H1 (cell line): Measurements from ENCODE around the gene FSTL4. TPM values are rescaled to one million over a fixed set of nuclear protein-coding genes. Genes with fewer than 3 reads are reported as not detected.
A peak's percentile ranks its signal among the peaks of the same experiment; 100 is the strongest.

ENCODE experiments used
- CTCF ChIA-PET: fragments of 300-600 bp; sonication (Branson Sonifier 250); formaldehyde crosslinking; loops from one replicate; lab custom pipeline; 2021; ENCODE audit not compliant: partially characterized antibody; lab: Charles Lee
- POLR2A ChIA-PET: fragments of 300-600 bp; sonication (Branson Sonifier 250); formaldehyde crosslinking; loops from one replicate; lab custom pipeline; 2021; ENCODE audit warnings: inconsistent platforms; ENCODE audit not compliant: partially characterized antibody; lab: Charles Lee
- DNase-seq, 2 experiments: peaks; one replicate each; pipeline versions ENCODE4 v3.0.0 to v3.0.0-alpha.2; 2010 to 2022; ENCODE audit warnings: low spot score in 2 of 2, low read depth in 1 of 2, mixed read lengths in 1 of 2
- FAIRE-seq: peaks from 2 replicates; lab custom pipeline; 2011; peaks lifted over from hg19 to GRCh38; lab: Jason Lieb, UNC
- H2AFZ ChIP-seq: 2 replicates; pipeline ENCODE4 v1.8.1; 2012; ENCODE audit warnings: low read length, inconsistent platforms
- H2AK5ac ChIP-seq: 2 replicates; pipeline ENCODE4 v1.6.1; 2013; ENCODE audit warnings: low read depth, low read length
- H2BK120ac ChIP-seq: replicated peaks from 2 replicates; pipeline ENCODE3; 2013; ENCODE audit warnings: low read depth, low read length, inconsistent platforms
- H2BK12ac ChIP-seq: 2 replicates; pipeline ENCODE4 v1.6.1; 2013; ENCODE audit warnings: low read depth, low read length
- H2BK15ac ChIP-seq: 2 replicates; pipeline ENCODE4 v1.6.1; 2013; ENCODE audit warnings: low read length
- H2BK20ac ChIP-seq: 2 replicates; pipeline ENCODE4 v1.6.1; 2013; ENCODE audit warnings: low read length
- H2BK5ac ChIP-seq: 2 replicates; pipeline ENCODE4 v1.6.1; 2013; ENCODE audit warnings: low read depth, low read length
- H3K14ac ChIP-seq: 2 replicates; pipeline ENCODE4 v1.6.1; 2013; ENCODE audit warnings: inconsistent platforms; ENCODE audit not compliant: insufficient read length
- H3K18ac ChIP-seq: 2 replicates; pipeline ENCODE4 v1.6.1; 2013; ENCODE audit warnings: low read length; ENCODE audit errors: extremely low read depth
- H3K23ac ChIP-seq: 2 replicates; pipeline ENCODE4 v1.6.1; 2013; ENCODE audit warnings: inconsistent platforms; ENCODE audit not compliant: insufficient read length
- H3K23me2 ChIP-seq: 2 replicates; pipeline ENCODE4 v1.6.1; 2013; ENCODE audit warnings: low read depth, low read length
- H3K27ac ChIP-seq: 2 replicates; pipeline ENCODE4 v1.6.1; 2011; ENCODE audit warnings: low read depth, low read length, inconsistent platforms
- H3K27me3 ChIP-seq, 4 experiments: replicated peaks in 1 of 4; 1 replicate in 1 of 4; 2 replicates in 3 of 4; pipeline versions ENCODE4 v1.6.1 to v1.8.1; 2011 to 2013; ENCODE audit warnings: low read length in 3 of 4, mild to moderate bottlenecking in 3 of 4, inconsistent platforms in 2 of 4, mixed read lengths in 2 of 4, moderate library complexity in 1 of 4; ENCODE audit not compliant: control insufficient read depth in 3 of 4, insufficient read depth in 3 of 4; ENCODE audit errors: extremely low read depth in 1 of 4
- H3K36me3 ChIP-seq, 4 experiments: 2 replicates each; pipeline versions ENCODE4 v1.6.1 to v1.8.1; 2011 to 2013; ENCODE audit warnings: mild to moderate bottlenecking in 4 of 4, low read length in 3 of 4, moderate library complexity in 2 of 4, control low read depth in 1 of 4, inconsistent platforms in 1 of 4; ENCODE audit not compliant: insufficient read depth in 4 of 4, control insufficient read depth in 2 of 4
- H3K4ac ChIP-seq: replicated peaks from 2 replicates; pipeline ENCODE3; 2013; ENCODE audit warnings: low read length, low read depth, mixed read lengths, inconsistent platforms; ENCODE audit not compliant: insufficient read length
- H3K4me1 ChIP-seq, 4 experiments: replicated peaks in 1 of 4; 1 replicate in 1 of 4; 2 replicates in 3 of 4; pipeline versions ENCODE4 v1.6.1 to v1.8.1; 2011 to 2013; ENCODE audit warnings: low read length in 3 of 4, inconsistent platforms in 2 of 4, mixed read lengths in 1 of 4; ENCODE audit not compliant: insufficient read depth in 4 of 4, control insufficient read depth in 3 of 4
- H3K4me2 ChIP-seq, 2 experiments: 2 replicates each; pipeline versions ENCODE4 v1.6.1 to v1.8.1; 2011 to 2013; ENCODE audit warnings: low read depth in 2 of 2, low read length in 2 of 2, control low read depth in 1 of 2, inconsistent platforms in 1 of 2, mild to moderate bottlenecking in 1 of 2; ENCODE audit not compliant: insufficient read depth in 1 of 2
- H3K4me3 ChIP-seq, 4 experiments: fragments of 200-600, 300-600 bp in 1 of 4; sonication (generic), shearing (Covaris generic), sonication (Bioruptor Twin) in 1 of 4; 2 replicates each; pipeline versions ENCODE4 v1.5.1 to v1.8.1; 2011 to 2016; ENCODE audit warnings: low read length in 4 of 4, low read depth in 3 of 4, control low read depth in 2 of 4, inconsistent platforms in 2 of 4, mild to moderate bottlenecking in 2 of 4, mixed read lengths in 1 of 4, moderate library complexity in 1 of 4; ENCODE audit not compliant: insufficient read depth in 2 of 4; ENCODE audit errors: extremely low read depth in 1 of 4
- H3K56ac ChIP-seq: replicated peaks from 2 replicates; pipeline ENCODE3; 2013; ENCODE audit warnings: low read depth, mild to moderate bottlenecking, mixed read lengths, low read length, inconsistent platforms; ENCODE audit not compliant: insufficient read length
- H3K79me1 ChIP-seq: 2 replicates; pipeline ENCODE4 v1.6.1; 2013; ENCODE audit warnings: low read depth, low read length, control low read depth
- H3K79me2 ChIP-seq, 2 experiments: 2 replicates each; pipeline versions ENCODE4 v1.6.1 to v1.8.1; 2012 to 2013; ENCODE audit warnings: low read length in 2 of 2, mild to moderate bottlenecking in 2 of 2, inconsistent platforms in 1 of 2; ENCODE audit not compliant: insufficient read depth in 2 of 2, control insufficient read depth in 1 of 2
- H3K9ac ChIP-seq, 4 experiments: replicated peaks in 1 of 4; 1 replicate in 1 of 4; 2 replicates in 3 of 4; pipeline versions ENCODE4 v1.6.1 to v1.8.1; 2011 to 2013; ENCODE audit warnings: low read depth in 3 of 4, low read length in 3 of 4, control low read depth in 2 of 4, mild to moderate bottlenecking in 2 of 4, moderate library complexity in 2 of 4, inconsistent platforms in 1 of 4; ENCODE audit errors: extremely low read depth in 1 of 4
- H3K9me3 ChIP-seq, 2 experiments: 2 replicates each; pipeline versions ENCODE4 v1.6.1 to v1.8.1; 2012 to 2013; ENCODE audit warnings: mild to moderate bottlenecking in 2 of 2, moderate library complexity in 2 of 2, control low read depth in 1 of 2, inconsistent platforms in 1 of 2, low read depth in 1 of 2, low read length in 1 of 2, mixed read lengths in 1 of 2; ENCODE audit not compliant: insufficient read depth in 2 of 2
- H4K20me1 ChIP-seq, 2 experiments: replicated peaks in 1 of 2; 2 replicates each; pipeline versions ENCODE3 to v1.8.1; 2011 to 2013; ENCODE audit warnings: inconsistent platforms in 2 of 2, low read length in 2 of 2, mild to moderate bottlenecking in 1 of 2; ENCODE audit not compliant: insufficient read depth in 2 of 2, control insufficient read depth in 1 of 2
- H4K5ac ChIP-seq: 2 replicates; pipeline ENCODE4 v1.6.1; 2013; ENCODE audit warnings: low read length, low read depth, mixed read lengths, inconsistent platforms; ENCODE audit not compliant: insufficient read length
- H4K8ac ChIP-seq: 2 replicates; pipeline ENCODE4 v1.8.0; 2013; ENCODE audit warnings: mild to moderate bottlenecking, moderate library complexity, low read length, inconsistent platforms; ENCODE audit not compliant: insufficient read depth; ENCODE audit errors: extremely low read depth
- H4K91ac ChIP-seq: replicated peaks from 2 replicates; pipeline ENCODE3; 2013; ENCODE audit warnings: low read length, mixed read lengths, inconsistent platforms; ENCODE audit not compliant: insufficient read length
- NRF1 ChIP-seq: IDR thresholded peaks from 2 replicates; pipeline ENCODE4 v1.6.1; 2011; ENCODE audit warnings: mild to moderate bottlenecking, low read depth, low read length, improper control_type of control experiment
- SAP30 ChIP-seq: fragments of 300-600 bp; sonication (generic); IDR thresholded peaks from 2 replicates; pipeline ENCODE4 v1.7.1; 2012; ENCODE audit warnings: low read length, moderate library complexity, mild to moderate bottlenecking, inconsistent platforms; ENCODE audit not compliant: insufficient read depth, insufficient replicate concordance
- YY1 ChIP-seq: IDR thresholded peaks from 2 replicates; pipeline ENCODE4 v1.6.1; 2011; ENCODE audit warnings: low read depth, mild to moderate bottlenecking, low read length
- WGBS, 2 experiments: shearing (Covaris generic) in 1 of 2; methylation state at CpG; one replicate each; pipeline versions ENCODE4 v1.1.6 to v1.1.7; 2013 to 2015; ENCODE audit warnings: low lambda C conversion rate in 2 of 2, mixed read lengths in 2 of 2, inconsistent platforms in 1 of 2, low coverage in 1 of 2, missing lambda C conversion rate in 1 of 2; ENCODE audit not compliant: insufficient replicate concordance in 2 of 2, insufficient coverage in 1 of 2, insufficient read length in 1 of 2; ENCODE audit errors: extremely low coverage in 1 of 2, missing lambda C conversion rate in 1 of 2; 5-methylcytosine and 5-hydroxymethylcytosine counted together
- polyA plus RNA-seq, 7 experiments: library from polyadenylated mRNA; depleted of rRNA in 3 of 7; stranded (reverse) in 5 of 7; unstranded in 2 of 7; fragments of >200 nt in 5 of 7; fragments of 200-250 nt in 2 of 7; gene quantifications; 1 replicate in 5 of 7; 2 replicates in 1 of 7; 4 replicates in 1 of 7; pipeline versions ENCODE4 v1.2.1 to v1.2.3, GENCODE V29; 2011 to 2013; ENCODE audit warnings: missing spikeins in 2 of 7, mixed read lengths in 2 of 7
- total RNA-seq: library from RNA; stranded (reverse); fragmentation: NEBNext Ultra II Directional; extraction: Animal tissue kit (Norgen Biotek cat#: 25700); gene quantifications from 2 replicates; pipeline ENCODE4 v1.2.1, GENCODE V29; 2021
- TF ChIP-seq, protein P1 (sequence below): IDR thresholded peaks from 2 replicates; pipeline ENCODE4 v1.6.1; 2012; ENCODE audit warnings: inconsistent platforms

The FSTL4 gene
- total and polyA plus RNA-seq, 2 of the 8 experiments (the other 6 are each of a cell fraction or from before 2014, with no cell fraction given), result 3.1 to 4.1 TPM

DNA sequence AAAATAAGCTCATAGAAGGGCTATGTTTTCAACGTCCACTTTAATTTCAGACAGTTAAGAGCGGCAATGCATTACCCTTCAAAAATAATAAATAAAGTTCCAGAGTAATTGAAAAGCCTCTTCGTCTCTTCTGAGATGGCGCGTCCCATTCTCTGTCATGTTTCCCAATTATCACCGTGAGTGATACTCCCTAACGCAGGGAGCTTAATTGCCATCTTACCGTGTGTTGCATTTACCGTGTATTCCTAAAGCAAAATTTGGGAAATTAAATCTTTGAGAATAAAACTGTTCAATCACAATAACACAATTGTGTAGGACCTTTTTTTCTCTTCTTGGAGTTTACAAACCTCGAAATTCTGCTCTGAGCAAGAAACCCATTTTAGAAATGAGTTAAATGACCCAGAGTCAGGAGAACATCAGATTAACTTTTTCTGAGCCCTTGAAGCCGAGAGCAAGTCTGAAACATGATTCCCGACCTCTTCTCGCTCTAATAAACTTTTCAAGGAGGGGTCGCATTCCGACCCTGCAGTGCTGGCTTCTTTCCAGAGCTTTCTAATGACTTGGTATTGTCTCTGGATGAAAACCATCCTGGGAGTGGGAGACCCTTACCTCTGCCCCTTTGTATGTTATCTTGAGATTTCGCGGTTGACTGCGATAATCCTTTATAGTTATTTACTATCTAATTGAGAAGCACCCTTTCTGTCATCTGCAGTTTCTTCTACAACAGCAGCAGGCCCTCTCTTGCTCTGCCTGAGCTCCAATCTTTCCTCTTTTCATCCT, 251.5 kb downstream of the FSTL4 start:
- H3K18ac ChIP-seq, result no peak overlapping the region
- no peak overlapping the region for H3K4me2 ChIP-seq
- H4K5ac ChIP-seq, result no peak overlapping the region
- no peak overlapping the region for H2BK5ac ChIP-seq
- H3K4me3 ChIP-seq, result no peak overlapping the region
- H3K27me3 ChIP-seq, result no peaks in the 10 kb centered on the region; a peak in 1 of 7 replicates
- no peak overlapping the region for H2AFZ ChIP-seq
- no peak overlapping the region for H3K27ac ChIP-seq
- no peak overlapping the region for H3K4ac ChIP-seq
- WGBS, 2 experiments, result 88% methylated on average over 18 of the region's 18 CpGs; no CpG with 5 or more reads in 1 of the 2 experiments
- H4K8ac ChIP-seq, result no peak overlapping the region
- no peaks in the 10 kb centered on the region for H3K36me3 ChIP-seq
- no peak overlapping the region for H3K56ac ChIP-seq
- no peak overlapping the region for H3K9ac ChIP-seq
- peaks cover 5 to 20% (median 13%) of the 10 kb centered on the region in 4 experiments for H3K4me1 ChIP-seq
- H2BK15ac ChIP-seq, result no peak overlapping the region
- FAIRE-seq, result no peak
- no peak overlapping the region for H2BK12ac ChIP-seq
- H4K91ac ChIP-seq, result no peak overlapping the region
- no peaks in the 10 kb centered on the region for H3K23me2 ChIP-seq
- no peaks in the 10 kb centered on the region for H3K79me1 ChIP-seq
- H2BK120ac ChIP-seq, result no peak overlapping the region
- peak in 1 of 2 experiments; percentile 31 for DNase-seq
- POLR2A ChIA-PET, result interaction anchor here (0.6 kb wide), 1 partner anchor 186 kb away, joined by 3 read pairs; no protein-coding TSS in a partner anchor
- H3K79me2 ChIP-seq, result no peaks in the 10 kb centered on the region
- TF ChIP-seq NRF1 (no peak), YY1 (no peak), SAP30 (no peak)
- TF ChIP-seq, protein P1, sequence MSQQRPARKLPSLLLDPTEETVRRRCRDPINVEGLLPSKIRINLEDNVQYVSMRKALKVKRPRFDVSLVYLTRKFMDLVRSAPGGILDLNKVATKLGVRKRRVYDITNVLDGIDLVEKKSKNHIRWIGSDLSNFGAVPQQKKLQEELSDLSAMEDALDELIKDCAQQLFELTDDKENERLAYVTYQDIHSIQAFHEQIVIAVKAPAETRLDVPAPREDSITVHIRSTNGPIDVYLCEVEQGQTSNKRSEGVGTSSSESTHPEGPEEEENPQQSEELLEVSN, result no peak
- H3K14ac ChIP-seq, result no peak overlapping the region
- H4K20me1 ChIP-seq, result no peaks in the 10 kb centered on the region
- CTCF ChIA-PET, result interaction anchor here (0.9 to 2.3 kb wide), 5 partner anchors 12 to 99 kb away, joined by 3 to 8 read pairs (median 4); no protein-coding TSS in a partner anchor
- H3K9me3 ChIP-seq, result no peaks in the 10 kb centered on the region
- no peak overlapping the region for H3K23ac ChIP-seq
- H2BK20ac ChIP-seq, result peak overlapping the region; percentile 83; the same call in 1 of the 2 replicates
- no peak overlapping the region for H2AK5ac ChIP-seq
